HepG2 (cell line): ENCODE measurements around the gene SERINC2. TPM values are rescaled to one million over a fixed set of nuclear protein-coding genes. Genes with fewer than 3 reads are reported as not detected.
"Not testable (repeated sequence)": the region's sequence is repeated elsewhere in the genome, so short reads cannot be mapped to it uniquely, and the experiment has no call there.

Experiments used
- ATAC-seq: fragments of 200-7000 bp; cut with Tn5 transposase; 3 replicates; pipeline ENCODE4 v1.9.1; 2020; ENCODE audit warnings: mild to moderate bottlenecking, moderate library complexity
- BruUV-seq: library from RNA; stranded (reverse); fragments of 400-500 nt; replicated peaks from 2 replicates; lab custom pipeline; 2021; lab: Mats Ljungman, UMichigan
- CTCF ChIA-PET: fragments of 300-600 bp; formaldehyde crosslinking; extraction: SDS; loops from one replicate; lab custom pipeline; 2021; ENCODE audit warnings: low total read pairs, inconsistent platforms, low intra/inter-chr PET ratio; lab: Yijun Ruan, JAX
- POLR2A ChIA-PET: fragments of 350-600 bp; sonication (Branson Sonifier 250); formaldehyde crosslinking; loops from one replicate; lab custom pipeline; 2020; ENCODE audit warnings: antibody characterized with exemption, inconsistent platforms; lab: Yijun Ruan, JAX
- DNase-seq: peaks from one replicate; pipeline ENCODE4 v3.0.0-alpha.2; 2015; ENCODE audit warnings: low spot score
- FAIRE-seq: peaks from 3 replicates; lab custom pipeline; 2011; peaks lifted over from hg19 to GRCh38; lab: Jason Lieb, UNC
- H2AFZ ChIP-seq: one replicate; pipeline ENCODE4 v1.6.1; 2011; ENCODE audit warnings: low read length, inconsistent platforms
- H3K27ac ChIP-seq: fragments of 300-600 bp; 3 replicates; pipeline ENCODE4 v1.8.0; 2011; ENCODE audit warnings: mixed run types, mild to moderate bottlenecking, mixed read lengths, low read length, inconsistent platforms; ENCODE audit not compliant: insufficient read depth; ENCODE audit errors: extremely low read length
- H3K27me3 ChIP-seq, 2 experiments: fragments of 200-600 bp in 1 of 2; 2 replicates in 1 of 2; 3 replicates in 1 of 2; pipeline versions ENCODE4 v1.6.0 to v1.8.0; 2011; ENCODE audit warnings: low read length in 2 of 2, mild to moderate bottlenecking in 2 of 2, moderate library complexity in 2 of 2, inconsistent platforms in 1 of 2; ENCODE audit not compliant: insufficient read depth in 2 of 2, control insufficient read depth in 1 of 2
- H3K36me3 ChIP-seq, 2 experiments: fragments of 200-600 bp in 1 of 2; replicated peaks in 1 of 2; 2 replicates in 1 of 2; 3 replicates in 1 of 2; pipeline versions ENCODE4 v1.5.1 to v1.8.0; 2011; ENCODE audit warnings: low read length in 2 of 2, inconsistent platforms in 1 of 2; ENCODE audit not compliant: insufficient read depth in 2 of 2, control insufficient read depth in 1 of 2
- H3K4me1 ChIP-seq: 2 replicates; pipeline ENCODE4 v1.5.1; 2012; ENCODE audit warnings: low read length, inconsistent platforms; ENCODE audit not compliant: insufficient read depth
- H3K4me2 ChIP-seq: 2 replicates; pipeline ENCODE4 v1.6.0; 2011; ENCODE audit warnings: low read depth, low read length, inconsistent platforms
- H3K4me3 ChIP-seq, 3 experiments: fragments of 200-600 bp in 1 of 3; sonication (generic), shearing (Covaris generic) in 1 of 3; replicated peaks in 1 of 3; 2 replicates each; pipeline ENCODE4 v1.5.1; 2011 to 2016; ENCODE audit warnings: low read length in 3 of 3, inconsistent platforms in 2 of 3, low read depth in 2 of 3, mild to moderate bottlenecking in 2 of 3, control low read depth in 1 of 3, mixed read lengths in 1 of 3; ENCODE audit not compliant: insufficient read depth in 1 of 3
- H3K79me2 ChIP-seq: one replicate; pipeline ENCODE4 v1.6.1; 2011; ENCODE audit warnings: low read length, inconsistent platforms; ENCODE audit not compliant: insufficient read depth
- H3K9ac ChIP-seq: 2 replicates; pipeline ENCODE4 v1.6.0; 2011; ENCODE audit warnings: mild to moderate bottlenecking, low read depth, low read length, inconsistent platforms; ENCODE audit not compliant: insufficient read depth
- H3K9me3 ChIP-seq: 2 replicates; pipeline ENCODE4 v1.5.1; 2012; ENCODE audit warnings: mild to moderate bottlenecking, low read length
- H4K20me1 ChIP-seq: 2 replicates; pipeline ENCODE4 v1.6.0; 2011; ENCODE audit warnings: inconsistent platforms, mild to moderate bottlenecking, low read length, moderate library complexity; ENCODE audit not compliant: insufficient read depth
- EP300 ChIP-seq, 3 experiments: sonication (generic) in 1 of 3; formaldehyde crosslinking in 1 of 3; IDR thresholded peaks; 2 replicates each; pipeline versions ENCODE4 v1.5.1 to v1.6.1; 2011 to 2020; ENCODE audit warnings: low read depth in 2 of 3, low read length in 2 of 3, borderline replicate concordance in 1 of 3, improper control_type of control experiment in 1 of 3, mild to moderate bottlenecking in 1 of 3, missing genetic modification reagents in 1 of 3, moderate library complexity in 1 of 3
- HNRNPK ChIP-seq: fragments of 200-400 bp; formaldehyde crosslinking; IDR thresholded peaks from 2 replicates; pipeline ENCODE4 v1.6.1; 2018; ENCODE audit warnings: low read length, low read depth, moderate library complexity, mild to moderate bottlenecking; ENCODE audit not compliant: poor library complexity, severe bottlenecking
- PCBP1 ChIP-seq: fragments of 200-400 bp; formaldehyde crosslinking; IDR thresholded peaks from 2 replicates; pipeline ENCODE4 v1.6.1; 2017; ENCODE audit warnings: mild to moderate bottlenecking, low read depth, low read length, borderline replicate concordance
- PCBP2 ChIP-seq: fragments of 200-400 bp; formaldehyde crosslinking; optimal IDR thresholded peaks from 2 replicates; pipeline ENCODE3; 2018; ENCODE audit warnings: low read length, low read depth; ENCODE audit not compliant: poor library complexity, severe bottlenecking
- ZNF687 ChIP-seq: sonication (generic); formaldehyde crosslinking; IDR thresholded peaks from 2 replicates; pipeline ENCODE4 v1.5.1; 2020; ENCODE audit warnings: mild to moderate bottlenecking, missing genetic modification reagents, moderate library complexity
- WGBS: methylation state at CpG from one replicate; pipeline ENCODE4 v1.1.6; 2017; ENCODE audit warnings: low lambda C conversion rate; 5-methylcytosine and 5-hydroxymethylcytosine counted together
- in situ Hi-C: cut with HindIII; loops from 2 replicates; pipeline ENCODE4 v1.10.0; 2017; ENCODE audit warnings: low pct_unique_long_range_greater_than_20kb; ENCODE audit not compliant: extremely low pct_ligation_motif_present
- intact Hi-C: fragments of 100-400 bp; cut with micrococcal nuclease; formaldehyde crosslinking; loops from one replicate; pipeline ENCODE4 v1.10.0; 2022; ENCODE audit not compliant: unreplicated experiment
- polyA plus RNA-seq, 8 experiments: library from polyadenylated mRNA; depleted of rRNA in 3 of 8; stranded (reverse) in 7 of 8; unstranded in 1 of 8; fragments of >200 nt; fragmentation: Illumina TruSeq in 4 of 8; extraction: Trizol in 4 of 8; gene quantifications; 2 replicates each; pipeline versions ENCODE4 v1.2.1 to v1.2.3, GENCODE V29; 2011 to 2016; ENCODE audit warnings: low read depth in 4 of 8, missing spikeins in 1 of 8, mixed read lengths in 1 of 8; ENCODE audit not compliant: insufficient read depth in 1 of 8
- total RNA-seq, 5 experiments: library from RNA; depleted of rRNA; stranded (reverse); fragments of >200 nt; fragmentation: Illumina TruSeq; extraction: Trizol; gene quantifications; 2 replicates each; pipeline ENCODE4 v1.2.3, GENCODE V29; 2016; ENCODE audit warnings: low read depth in 1 of 5

SERINC2 gene
- total and polyA plus RNA-seq, 2 of the 13 experiments (the other 11 are each of a cell fraction or from before 2014, with no cell fraction given) = 4.8 to 126 TPM

GRCh38 chr1:31431351-31432257 is 18.6 kb downstream of the SERINC2 start:
- TF ChIP-seq EP300 (IDR thresholded peaks at IDR 0.05; ENCODE audit: low read depth in 2 of 2, low read length in 2 of 2) (0 out of 4 replicates have a peak, but pooled peaks of 1 of the 2 experiments have one; percentile 4), PCBP2 (peak; percentile 35), ZNF687 (CRISPR knock-in tag) (peak; percentile 64), PCBP1 (0 out of 2 replicates have a peak, but pooled peaks have one; percentile 31), HNRNPK (peak; percentile 66)
- in situ Hi-C loops; intact Hi-C loops; ATAC-seq; H3K4me3 ChIP-seq; H3K9me3 ChIP-seq; H3K9ac ChIP-seq; H3K79me2 ChIP-seq; DNase-seq; H2AFZ ChIP-seq; BruUV-seq; H3K27me3 ChIP-seq; H4K20me1 ChIP-seq; CTCF ChIA-PET; H3K27ac ChIP-seq; H3K4me2 ChIP-seq; TF ChIP-seq EP300 (CRISPR knock-in tag; IDR thresholded peaks at IDR 0.05; ENCODE audit: borderline replicate concordance): not testable (repeated sequence)
- peaks cover 4 to 19% of the 10 kb centered on the region in 2 experiments; a peak in 4 of 5 replicates for H3K36me3 ChIP-seq
- H3K4me1 ChIP-seq = peaks cover 78% of the 10 kb centered on the region
- WGBS = 76% methylated on average over 3 of the region's 3 CpGs
- POLR2A ChIA-PET = interaction anchor here (0.7 to 1.6 kb wide), 2 partner anchors 16 to 18 kb away, joined by 3 to 4 read pairs; no protein-coding TSS in a partner anchor
- FAIRE-seq = peak; percentile 49
